SU-DHL-6 (cell line): Measurements from ENCODE around the gene DGKH.

ENCODE experiments used
- EZH2phosphoT487 ChIP-seq: fragments of 200-600 bp; sonication (generic), shearing (Covaris generic); conservative IDR thresholded peaks from 2 replicates; pipeline ENCODE4 v1.6.1; 2018; ENCODE audit warnings: mild to moderate bottlenecking, antibody characterized with exemption, low read length, moderate library complexity, mixed read lengths
- TF ChIP-seq, protein P1 (sequence below): fragments of 200-600 bp; sonication (generic); IDR thresholded peaks from one replicate; pipeline ENCODE4 v1.5.1; 2017; ENCODE audit warnings: antibody characterized with exemption, mild to moderate bottlenecking, low read length, moderate library complexity; ENCODE audit not compliant: insufficient read depth, poor library complexity, severe bottlenecking

GRCh38 chr13:42047561-42048341 lies 697 bp upstream of the DGKH start:
- TF ChIP-seq, protein P1, sequence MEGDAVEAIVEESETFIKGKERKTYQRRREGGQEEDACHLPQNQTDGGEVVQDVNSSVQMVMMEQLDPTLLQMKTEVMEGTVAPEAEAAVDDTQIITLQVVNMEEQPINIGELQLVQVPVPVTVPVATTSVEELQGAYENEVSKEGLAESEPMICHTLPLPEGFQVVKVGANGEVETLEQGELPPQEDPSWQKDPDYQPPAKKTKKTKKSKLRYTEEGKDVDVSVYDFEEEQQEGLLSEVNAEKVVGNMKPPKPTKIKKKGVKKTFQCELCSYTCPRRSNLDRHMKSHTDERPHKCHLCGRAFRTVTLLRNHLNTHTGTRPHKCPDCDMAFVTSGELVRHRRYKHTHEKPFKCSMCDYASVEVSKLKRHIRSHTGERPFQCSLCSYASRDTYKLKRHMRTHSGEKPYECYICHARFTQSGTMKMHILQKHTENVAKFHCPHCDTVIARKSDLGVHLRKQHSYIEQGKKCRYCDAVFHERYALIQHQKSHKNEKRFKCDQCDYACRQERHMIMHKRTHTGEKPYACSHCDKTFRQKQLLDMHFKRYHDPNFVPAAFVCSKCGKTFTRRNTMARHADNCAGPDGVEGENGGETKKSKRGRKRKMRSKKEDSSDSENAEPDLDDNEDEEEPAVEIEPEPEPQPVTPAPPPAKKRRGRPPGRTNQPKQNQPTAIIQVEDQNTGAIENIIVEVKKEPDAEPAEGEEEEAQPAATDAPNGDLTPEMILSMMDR, result no peak
- TF ChIP-seq EZH2phosphoT487, result no peak
